Endodermal cell (in vitro differentiated cells): ENCODE results near the gene C8B. TPM values are rescaled to one million over a fixed set of nuclear protein-coding genes. Genes with fewer than 3 reads are reported as not detected.

Experiments used
- DNase-seq: peaks from one replicate; pipeline ENCODE4 v3.0.0-alpha.2; 2017
- H3K27ac ChIP-seq: 2 replicates; pipeline ENCODE4 v1.5.1; 2013; ENCODE audit warnings: mild to moderate bottlenecking, low read depth, low read length, moderate library complexity
- H3K27me3 ChIP-seq: 2 replicates; pipeline ENCODE4 v1.6.1; 2013; ENCODE audit warnings: mild to moderate bottlenecking, low read length, moderate library complexity; ENCODE audit not compliant: insufficient read depth, control insufficient read depth, poor library complexity, severe bottlenecking
- H3K36me3 ChIP-seq: 2 replicates; pipeline ENCODE4 v1.7.0; 2013; ENCODE audit warnings: mild to moderate bottlenecking, low read length, moderate library complexity; ENCODE audit not compliant: control insufficient read depth, insufficient read depth
- H3K4me1 ChIP-seq: one replicate; pipeline ENCODE4 v1.7.0; 2013; ENCODE audit warnings: low read length; ENCODE audit not compliant: control insufficient read depth, insufficient read depth
- H3K4me3 ChIP-seq: 2 replicates; pipeline ENCODE4 v1.5.1; 2013; ENCODE audit warnings: mild to moderate bottlenecking, low read length, moderate library complexity
- H3K9ac ChIP-seq: 2 replicates; pipeline ENCODE4 v1.6.1; 2013; ENCODE audit warnings: mild to moderate bottlenecking, low read length, moderate library complexity; ENCODE audit not compliant: poor library complexity, severe bottlenecking; ENCODE audit errors: extremely low read depth
- H3K9me3 ChIP-seq: 2 replicates; pipeline ENCODE4 v1.6.1; 2013; ENCODE audit warnings: mild to moderate bottlenecking, low read length, moderate library complexity; ENCODE audit not compliant: control insufficient read depth
- H3K27ac Mint-ChIP-seq: 2 replicates; pipeline ENCODE4 v1.8.0; 2020; ENCODE audit warnings: mixed read lengths
- H3K27me3 Mint-ChIP-seq: 2 replicates; pipeline ENCODE4 v1.8.0; 2021; ENCODE audit warnings: mild to moderate bottlenecking, mixed read lengths; ENCODE audit not compliant: insufficient read depth
- H3K36me3 Mint-ChIP-seq: 2 replicates; pipeline ENCODE4 v1.8.0; 2020; ENCODE audit warnings: low read depth, mixed read lengths
- H3K4me1 Mint-ChIP-seq: 2 replicates; pipeline ENCODE4 v1.8.0; 2020; ENCODE audit warnings: mixed read lengths
- H3K4me3 Mint-ChIP-seq: 2 replicates; pipeline ENCODE4 v1.8.0; 2020; ENCODE audit warnings: mild to moderate bottlenecking, moderate library complexity, mixed read lengths
- H3K9me3 Mint-ChIP-seq: 2 replicates; pipeline ENCODE4 v1.8.0; 2020; ENCODE audit warnings: mild to moderate bottlenecking, mixed read lengths
- CTCF ChIP-seq: fragments of 200-600 bp; sonication (generic); conservative IDR thresholded peaks from 2 replicates; pipeline ENCODE4 v1.5.0; 2021; ENCODE audit warnings: antibody characterized with exemption, mild to moderate bottlenecking
- WGBS, 2 experiments: methylation state at CpG; one replicate each; pipeline versions ENCODE4 v1.1.5 to v1.1.7; 2013; ENCODE audit warnings: missing lambda C conversion rate in 2 of 2, mixed read lengths in 1 of 2; ENCODE audit not compliant: insufficient coverage in 1 of 2, insufficient read length in 1 of 2; 5-methylcytosine and 5-hydroxymethylcytosine counted together
- total RNA-seq, 2 donors: library from RNA; stranded (reverse); fragmentation: NEBNext Ultra II Directional in 1 of 2; extraction: Animal tissue kit (Norgen Biotek cat#: 25700) in 1 of 2; gene quantifications; 2 replicates in 1 of 2; 3 replicates in 1 of 2; pipeline ENCODE4 v1.2.1, GENCODE V29; 2021

The C8B gene
- total RNA-seq, 2 donors from 2014 or later, result not detected

DNA sequence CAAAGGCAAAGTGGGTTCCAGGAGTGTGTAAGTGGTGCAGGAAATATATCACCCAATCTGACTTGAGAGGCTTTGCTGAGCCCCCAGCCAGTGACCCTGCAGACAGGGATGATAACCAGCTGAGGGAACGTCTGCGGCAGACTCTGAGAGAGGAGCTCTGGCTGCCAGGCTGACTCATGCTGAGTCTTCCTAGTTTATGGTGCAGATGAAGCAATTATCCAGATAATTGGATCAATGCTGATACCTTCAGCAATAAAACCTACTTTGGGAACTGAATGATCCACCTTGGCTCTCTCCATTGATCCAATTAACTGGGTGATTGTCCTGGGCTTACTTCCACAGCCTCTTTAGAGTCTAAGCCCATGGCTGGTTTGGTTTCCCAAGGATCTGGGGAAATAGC, 7.3 kb downstream of the C8B start:
- no peak overlapping the region for H3K9ac ChIP-seq
- H3K4me3 ChIP-seq, result peak overlapping the region; percentile 7
- H3K4me3 Mint-ChIP-seq, result no peak overlapping the region
- H3K27me3 ChIP-seq, result peaks cover 4% of the 10 kb centered on the region
- WGBS, 2 experiments, result 63 to 80% methylated on average over 2 of the region's 2 CpGs
- H3K4me1 Mint-ChIP-seq, result peaks cover 20% of the 10 kb centered on the region
- H3K27ac ChIP-seq, result no peak overlapping the region
- H3K36me3 ChIP-seq, result no peaks in the 10 kb centered on the region
- DNase-seq, result no peak
- peaks cover 17% of the 10 kb centered on the region for H3K27me3 Mint-ChIP-seq
- H3K27ac Mint-ChIP-seq, result no peak overlapping the region
- peaks cover 6% of the 10 kb centered on the region for H3K4me1 ChIP-seq
- H3K9me3 Mint-ChIP-seq, result no peaks in the 10 kb centered on the region
- no peak for TF ChIP-seq CTCF
- no peaks in the 10 kb centered on the region for H3K9me3 ChIP-seq
- no peaks in the 10 kb centered on the region for H3K36me3 Mint-ChIP-seq

GRCh38 chr1:56957931-56958330, 7.9 kb downstream of the C8B start:
- TF ChIP-seq CTCF, result no peak
- Histone ChIP-seq H3K36me3 (no peaks in the 10 kb centered on the region), H3K27ac (no peak overlapping the region), H3K4me1 (peaks cover 6% of the 10 kb centered on the region), H3K9ac (no peak overlapping the region), H3K9me3 (no peaks in the 10 kb centered on the region), H3K27me3 (peaks cover 4% of the 10 kb centered on the region), H3K4me3 (peak overlapping the region; percentile 7)
- Mint-ChIP-seq H3K9me3 (no peaks in the 10 kb centered on the region), H3K4me1 (peaks cover 20% of the 10 kb centered on the region), H3K36me3 (no peaks in the 10 kb centered on the region), H3K27me3 (peaks cover 17% of the 10 kb centered on the region), H3K27ac (peak overlapping the region; percentile 42), H3K4me3 (no peak overlapping the region)
- 76 to 100% methylated on average over 2 of the region's 3 CpGs for WGBS, 2 experiments
- DNase-seq, result no peak

DNA sequence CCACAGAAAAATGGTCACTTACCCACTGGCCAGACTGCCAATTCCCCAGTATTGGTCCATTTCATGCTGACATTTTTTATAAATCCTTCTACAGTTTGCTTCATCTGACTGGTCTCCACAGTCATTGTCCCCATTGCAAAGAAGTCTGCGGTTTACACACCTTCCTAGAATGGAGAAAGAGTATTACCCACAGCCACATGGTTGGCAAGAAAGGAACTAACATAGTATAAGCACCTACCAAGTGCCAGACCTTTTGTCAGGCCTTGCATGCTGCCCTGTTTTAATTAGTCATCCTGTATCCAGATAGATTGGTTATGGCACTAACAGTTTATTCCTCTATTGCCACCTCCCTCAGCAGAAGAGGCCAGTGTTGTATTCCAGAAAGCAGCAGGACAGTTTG, 11.2 kb downstream of the C8B start:
- no peak overlapping the region for H3K9ac ChIP-seq
- H3K27ac ChIP-seq, result no peak overlapping the region
- no peak for DNase-seq
- H3K4me3 ChIP-seq, result no peak overlapping the region
- no peak for TF ChIP-seq CTCF
- no peaks in the 10 kb centered on the region for H3K9me3 ChIP-seq
- no peaks in the 10 kb centered on the region for H3K36me3 ChIP-seq
- H3K4me1 ChIP-seq, result peaks cover 6% of the 10 kb centered on the region
- Mint-ChIP-seq H3K9me3 (no peaks in the 10 kb centered on the region), H3K27ac (no peak overlapping the region), H3K4me1 (peaks cover 20% of the 10 kb centered on the region), H3K36me3 (no peaks in the 10 kb centered on the region), H3K27me3 (peaks cover 36% of the 10 kb centered on the region), H3K4me3 (no peak overlapping the region)
- peaks cover 11% of the 10 kb centered on the region for H3K27me3 ChIP-seq
- 95 to 100% methylated on average over 1 of the region's 1 CpG for WGBS, 2 experiments
